ENCODE measurements around the gene CCND1.

DNA sequence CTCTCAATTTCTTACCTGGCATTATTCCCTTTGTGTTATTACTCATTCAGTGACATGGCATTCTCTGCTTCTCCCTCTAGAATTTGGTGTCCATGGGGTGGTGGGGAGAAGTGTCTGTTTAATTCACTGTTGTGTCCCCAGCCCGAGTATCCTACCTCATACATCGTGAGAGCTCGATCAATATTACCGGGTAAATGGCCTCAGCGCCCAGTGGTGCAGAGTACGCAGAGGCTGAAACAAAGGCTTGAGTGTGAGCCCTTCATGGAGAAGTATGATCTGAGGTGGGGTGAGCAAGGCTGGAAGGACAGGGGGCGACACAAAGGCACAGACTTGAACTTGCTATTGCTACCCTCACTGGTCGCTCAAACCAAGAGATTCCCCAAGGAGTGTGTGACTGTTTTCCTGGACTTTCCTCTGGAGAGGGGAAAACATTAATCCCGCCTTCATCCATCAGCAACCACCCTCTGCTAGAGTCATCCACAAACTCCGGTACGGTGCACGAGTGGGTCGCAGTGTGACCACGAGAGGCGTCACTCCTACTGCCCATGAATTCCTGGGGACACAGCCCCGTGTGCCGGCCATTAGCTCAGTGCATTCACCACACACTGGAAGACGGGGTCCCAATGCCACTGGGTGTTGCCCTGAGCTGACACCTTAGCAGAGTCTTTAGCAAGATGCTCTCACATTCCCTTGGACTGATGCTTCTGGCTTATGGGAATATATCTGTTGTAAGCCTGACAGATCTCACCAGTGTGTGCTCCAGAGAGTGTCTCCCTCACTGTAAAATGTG lies 35.0 kb upstream of the CCND1 start:
- TF ChIP-seq CTCF (IDR thresholded peaks at IDR 0.05) (no peak), POLR2A (IDR thresholded peaks at IDR 0.05) (no peak)
